H9 (cell line): Measurements from ENCODE around the gene ZSCAN32. TPM values are rescaled to one million over a fixed set of nuclear protein-coding genes. Genes with fewer than 3 reads are reported as not detected.

ENCODE experiments used
- DNase-seq: peaks from one replicate; pipeline ENCODE4 v3.0.0-alpha.2; 2017
- H2AFZ ChIP-seq: one replicate; pipeline ENCODE4 v1.6.1; 2013; ENCODE audit warnings: mild to moderate bottlenecking, low read length, control low read depth, moderate library complexity
- H2AK5ac ChIP-seq: 2 replicates; pipeline ENCODE4 v1.6.1; 2013; ENCODE audit warnings: low read length, control low read depth, mixed read lengths; ENCODE audit not compliant: insufficient read length
- H2BK120ac ChIP-seq: one replicate; pipeline ENCODE4 v1.6.1; 2013; ENCODE audit warnings: low read depth, mild to moderate bottlenecking, low read length, control low read depth, inconsistent platforms; ENCODE audit not compliant: poor library complexity, severe bottlenecking
- H2BK12ac ChIP-seq: 2 replicates; pipeline ENCODE4 v1.6.1; 2013; ENCODE audit warnings: low read length, control low read depth, mixed read lengths, low read depth; ENCODE audit not compliant: insufficient read length
- H2BK15ac ChIP-seq: 2 replicates; pipeline ENCODE4 v1.6.1; 2013; ENCODE audit warnings: low read depth, low read length, control low read depth
- H2BK20ac ChIP-seq: one replicate; pipeline ENCODE4 v1.6.1; 2013; ENCODE audit warnings: low read depth, mild to moderate bottlenecking, low read length, control low read depth, inconsistent platforms; ENCODE audit not compliant: poor library complexity, severe bottlenecking
- H2BK5ac ChIP-seq: 2 replicates; pipeline ENCODE4 v1.6.1; 2013; ENCODE audit warnings: low read length, control low read depth, mixed read lengths; ENCODE audit not compliant: insufficient read length
- H3K14ac ChIP-seq: 2 replicates; pipeline ENCODE4 v1.6.1; 2013; ENCODE audit warnings: low read length, control low read depth; ENCODE audit not compliant: insufficient read depth
- H3K18ac ChIP-seq: 2 replicates; pipeline ENCODE4 v1.6.1; 2013; ENCODE audit warnings: low read depth, mild to moderate bottlenecking, mixed read lengths, low read length, control low read depth; ENCODE audit not compliant: insufficient read length
- H3K23ac ChIP-seq: 2 replicates; pipeline ENCODE4 v1.6.1; 2013; ENCODE audit warnings: low read length, control low read depth, mixed read lengths, low read depth; ENCODE audit not compliant: insufficient read length
- H3K23me2 ChIP-seq: 2 replicates; pipeline ENCODE4 v1.6.1; 2013; ENCODE audit warnings: low read depth, mild to moderate bottlenecking, mixed read lengths, low read length, control low read depth; ENCODE audit not compliant: insufficient read length, poor library complexity, severe bottlenecking
- H3K27ac ChIP-seq: 2 replicates; pipeline ENCODE4 v1.5.1; 2013; ENCODE audit warnings: low read length, control low read depth, mixed read lengths, low read depth; ENCODE audit not compliant: insufficient read length
- H3K27me3 ChIP-seq: 2 replicates; pipeline ENCODE4 v1.6.1; 2013; ENCODE audit warnings: low read length, control low read depth, inconsistent platforms; ENCODE audit not compliant: insufficient read depth
- H3K4ac ChIP-seq: 2 replicates; pipeline ENCODE4 v1.6.1; 2013; ENCODE audit warnings: low read depth, mild to moderate bottlenecking, control low read depth, inconsistent platforms, low read length, moderate library complexity
- H3K4me1 ChIP-seq: 2 replicates; pipeline ENCODE4 v1.6.1; 2013; ENCODE audit warnings: low read length, control low read depth, inconsistent platforms; ENCODE audit not compliant: insufficient read depth
- H3K4me2 ChIP-seq: 2 replicates; pipeline ENCODE4 v1.6.1; 2013; ENCODE audit warnings: low read length, control low read depth, mixed read lengths; ENCODE audit not compliant: insufficient read length, insufficient read depth
- H3K56ac ChIP-seq: 2 replicates; pipeline ENCODE4 v1.6.1; 2013; ENCODE audit warnings: low read depth, mild to moderate bottlenecking, mixed read lengths, low read length, control low read depth; ENCODE audit not compliant: insufficient read length
- H3K79me1 ChIP-seq: 2 replicates; pipeline ENCODE4 v1.6.1; 2013; ENCODE audit warnings: low read depth, mild to moderate bottlenecking, moderate library complexity, low read length, control low read depth, inconsistent platforms; ENCODE audit not compliant: insufficient read depth, poor library complexity, severe bottlenecking
- H3K79me2 ChIP-seq: 2 replicates; pipeline ENCODE4 v1.6.1; 2013; ENCODE audit warnings: low read length, control low read depth, inconsistent platforms; ENCODE audit not compliant: insufficient read depth
- H3K9ac ChIP-seq: 2 replicates; pipeline ENCODE4 v1.6.1; 2013; ENCODE audit warnings: low read length, control low read depth, mixed read lengths; ENCODE audit not compliant: insufficient read length; ENCODE audit errors: extremely low read depth
- H3K9me3 ChIP-seq: one replicate; pipeline ENCODE4 v1.6.1; 2013; ENCODE audit warnings: low read depth, low read length, inconsistent platforms; ENCODE audit not compliant: control insufficient read depth
- H3T11ph ChIP-seq: one replicate; pipeline ENCODE4 v1.6.1; 2013; ENCODE audit warnings: mild to moderate bottlenecking, low read length, control low read depth, inconsistent platforms
- H4K20me1 ChIP-seq: one replicate; pipeline ENCODE4 v1.6.1; 2013; ENCODE audit not compliant: control insufficient read depth, insufficient read length, insufficient read depth
- H4K5ac ChIP-seq: 2 replicates; pipeline ENCODE4 v1.6.1; 2013; ENCODE audit warnings: low read depth, mild to moderate bottlenecking, mixed read lengths, low read length, control low read depth; ENCODE audit not compliant: insufficient read length
- H4K8ac ChIP-seq: replicated peaks from 2 replicates; pipeline ENCODE4 v1.6.1; 2013; ENCODE audit warnings: low read length, control low read depth, mixed read lengths, low read depth; ENCODE audit not compliant: insufficient read length
- H4K91ac ChIP-seq: 2 replicates; pipeline ENCODE4 v1.6.1; 2013; ENCODE audit warnings: low read depth, mild to moderate bottlenecking, moderate library complexity, mixed read lengths, low read length, control low read depth; ENCODE audit not compliant: insufficient read length
- H3K27ac Mint-ChIP-seq, 3 experiments: 2 replicates in 2 of 3; 3 replicates in 1 of 3; pipeline ENCODE4 v1.8.0; 2020 to 2021; ENCODE audit warnings: mixed read lengths in 3 of 3, mild to moderate bottlenecking in 1 of 3, moderate library complexity in 1 of 3
- H3K27me3 Mint-ChIP-seq: 2 replicates; pipeline ENCODE4 v1.8.0; 2021; ENCODE audit warnings: low read depth, mild to moderate bottlenecking, moderate library complexity, mixed read lengths
- H3K36me3 Mint-ChIP-seq, 3 experiments: 2 replicates in 2 of 3; 3 replicates in 1 of 3; pipeline ENCODE4 v1.8.0; 2020 to 2021; ENCODE audit warnings: low read depth in 3 of 3, mixed read lengths in 3 of 3; ENCODE audit not compliant: insufficient read depth in 1 of 3
- H3K4me1 Mint-ChIP-seq, 2 experiments: 2 replicates each; pipeline ENCODE4 v1.8.0; 2020; ENCODE audit warnings: mixed read lengths in 2 of 2
- H3K4me3 Mint-ChIP-seq, 2 experiments: 2 replicates in 1 of 2; 3 replicates in 1 of 2; pipeline ENCODE4 v1.8.0; 2020 to 2021; ENCODE audit warnings: mild to moderate bottlenecking in 2 of 2, mixed read lengths in 2 of 2, moderate library complexity in 1 of 2
- H3K9me3 Mint-ChIP-seq, 2 experiments: 2 replicates in 1 of 2; 3 replicates in 1 of 2; pipeline ENCODE4 v1.8.0; 2020; ENCODE audit warnings: mild to moderate bottlenecking in 2 of 2, mixed read lengths in 2 of 2, moderate library complexity in 1 of 2
- CTCF ChIP-seq: fragments of 200-600 bp; sonication (generic); conservative IDR thresholded peaks from 3 replicates; pipeline ENCODE4 v1.8.0; 2021; ENCODE audit warnings: antibody characterized with exemption, mild to moderate bottlenecking
- WGBS: extraction: QIAGEN DNeasy Blood & Tissue Kit; methylation state at CpG from one replicate; pipeline ENCODE4 v1.1.7; 2013; ENCODE audit warnings: missing lambda C conversion rate, low lambda C conversion rate, mixed read lengths; ENCODE audit not compliant: insufficient read length; ENCODE audit errors: extremely low coverage; 5-methylcytosine and 5-hydroxymethylcytosine counted together
- total RNA-seq: library from RNA; stranded (reverse); gene quantifications from 2 replicates; pipeline ENCODE4 v1.2.1, GENCODE V29; 2021

The ZSCAN32 gene
- total RNA-seq, 1 experiment from 2014 or later, result 18.0 TPM

DNA sequence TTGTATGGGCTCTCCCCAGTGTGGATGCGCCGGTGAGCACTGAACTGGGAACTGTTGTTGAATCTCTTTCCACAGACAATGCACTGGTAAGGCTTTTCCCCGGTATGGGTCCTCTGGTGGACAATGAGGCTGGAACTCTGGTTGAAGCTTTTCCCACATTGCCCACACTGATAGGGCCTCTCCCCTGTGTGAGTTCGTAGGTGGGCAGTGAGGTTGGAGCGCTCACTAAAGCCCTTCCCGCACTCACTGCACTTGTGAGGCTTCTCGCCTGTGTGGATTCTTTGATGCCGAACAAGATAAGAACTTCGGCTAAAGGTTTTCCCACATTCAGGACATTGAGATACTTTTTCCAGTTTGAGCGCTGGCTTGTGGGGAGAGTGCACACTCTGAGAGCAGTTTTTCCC is 17.8 kb downstream of the ZSCAN32 start:
- no peak overlapping the region for H4K8ac ChIP-seq
- no peak overlapping the region for H2AFZ ChIP-seq
- H3K4me1 Mint-ChIP-seq, result no peaks in the 10 kb centered on the region
- peaks cover 65% of the 10 kb centered on the region for H3K9me3 ChIP-seq
- H3K9ac ChIP-seq, result no peak overlapping the region
- no peak overlapping the region for H3K14ac ChIP-seq
- peaks cover 19% of the 10 kb centered on the region for H3K27me3 Mint-ChIP-seq
- H3K27me3 ChIP-seq, result no peaks in the 10 kb centered on the region
- no peaks in the 10 kb centered on the region for H3K4me1 ChIP-seq
- peaks cover 89% of the 10 kb centered on the region in 2 experiments for H3K9me3 Mint-ChIP-seq
- H3K18ac ChIP-seq, result no peak overlapping the region
- H3K4me3 Mint-ChIP-seq, result no peak overlapping the region
- H3K36me3 Mint-ChIP-seq, result peaks cover 69 to 84% (median 71%) of the 10 kb centered on the region in 3 experiments
- H3K23me2 ChIP-seq, result no peaks in the 10 kb centered on the region
- H3K79me2 ChIP-seq, result no peaks in the 10 kb centered on the region
- H2BK15ac ChIP-seq, result no peak overlapping the region
- TF ChIP-seq CTCF, result no peak
- H2BK12ac ChIP-seq, result no peak overlapping the region
- H3K56ac ChIP-seq, result no peak overlapping the region
- H4K20me1 ChIP-seq, result no peaks in the 10 kb centered on the region
- no peak overlapping the region for H3K23ac ChIP-seq
- H3K4me2 ChIP-seq, result no peak overlapping the region
- no peaks in the 10 kb centered on the region for H3K79me1 ChIP-seq
- no peak overlapping the region for H4K5ac ChIP-seq
- H2BK5ac ChIP-seq, result no peak overlapping the region
- no peak overlapping the region for H2BK120ac ChIP-seq
- no peak overlapping the region for H2BK20ac ChIP-seq
- DNase-seq, result no peak
- no peak overlapping the region for H4K91ac ChIP-seq
- no peak overlapping the region for H2AK5ac ChIP-seq
- WGBS, result no CpG with 5 or more reads among the region's 10 CpGs
- H3K4ac ChIP-seq, result no peak overlapping the region
- H3K27ac ChIP-seq, result no peak overlapping the region
- H3K27ac Mint-ChIP-seq, result no peak overlapping the region
- no peak overlapping the region for H3T11ph ChIP-seq
